ENCODE data around the gene KSR1. TPM values are rescaled to one million over a fixed set of nuclear protein-coding genes. Genes with fewer than 3 reads are reported as not detected.

Gene KSR1
- total and polyA plus RNA-seq, 4 donors, result 23.0 to 71.1 (median 47.0) TPM

GRCh38 chr17:27607521-27608091, 151.4 kb downstream of the KSR1 start:
- H3K36me3 ChIP-seq (ENCODE audit: control insufficient read depth, insufficient read depth, low read length), result peaks cover 74% of the 10 kb centered on the region
- 94% methylated on average over 15 of the region's 16 CpGs for WGBS (ENCODE audit: insufficient coverage)
- no peaks in the 10 kb centered on the region for H3K27me3 ChIP-seq (ENCODE audit: control insufficient read depth, insufficient read depth, low read length)
- peaks cover 11% of the 10 kb centered on the region for H3K4me1 ChIP-seq (ENCODE audit: control insufficient read depth, insufficient read depth, low read length)
- no peaks in the 10 kb centered on the region for H3K9me3 ChIP-seq (ENCODE audit: control insufficient read depth, insufficient read depth, low read length)
- no peak for DNase-seq (ENCODE audit: low read depth in 4 of 6, low spot score in 6 of 6)
- no peak overlapping the region for H3K4me3 ChIP-seq (ENCODE audit: low read depth, low read length)
- H3K27ac ChIP-seq (ENCODE audit: low read depth, low read length), result no peak overlapping the region

GRCh38 chr17:27608328-27609230, 152.3 kb downstream of the KSR1 start:
- WGBS (ENCODE audit: insufficient coverage), result 96% methylated on average over 9 of the region's 11 CpGs
- DNase-seq (ENCODE audit: low read depth in 4 of 6, low spot score in 6 of 6), result no peak
- Histone ChIP-seq H3K27me3 (ENCODE audit: control insufficient read depth, insufficient read depth, low read length) (no peaks in the 10 kb centered on the region), H3K9me3 (ENCODE audit: control insufficient read depth, insufficient read depth, low read length) (no peaks in the 10 kb centered on the region), H3K27ac (ENCODE audit: low read depth, low read length) (no peak overlapping the region), H3K36me3 (ENCODE audit: control insufficient read depth, insufficient read depth, low read length) (peaks cover 74% of the 10 kb centered on the region), H3K4me1 (ENCODE audit: control insufficient read depth, insufficient read depth, low read length) (peaks cover 3% of the 10 kb centered on the region), H3K4me3 (ENCODE audit: low read depth, low read length) (no peak overlapping the region)

DNA sequence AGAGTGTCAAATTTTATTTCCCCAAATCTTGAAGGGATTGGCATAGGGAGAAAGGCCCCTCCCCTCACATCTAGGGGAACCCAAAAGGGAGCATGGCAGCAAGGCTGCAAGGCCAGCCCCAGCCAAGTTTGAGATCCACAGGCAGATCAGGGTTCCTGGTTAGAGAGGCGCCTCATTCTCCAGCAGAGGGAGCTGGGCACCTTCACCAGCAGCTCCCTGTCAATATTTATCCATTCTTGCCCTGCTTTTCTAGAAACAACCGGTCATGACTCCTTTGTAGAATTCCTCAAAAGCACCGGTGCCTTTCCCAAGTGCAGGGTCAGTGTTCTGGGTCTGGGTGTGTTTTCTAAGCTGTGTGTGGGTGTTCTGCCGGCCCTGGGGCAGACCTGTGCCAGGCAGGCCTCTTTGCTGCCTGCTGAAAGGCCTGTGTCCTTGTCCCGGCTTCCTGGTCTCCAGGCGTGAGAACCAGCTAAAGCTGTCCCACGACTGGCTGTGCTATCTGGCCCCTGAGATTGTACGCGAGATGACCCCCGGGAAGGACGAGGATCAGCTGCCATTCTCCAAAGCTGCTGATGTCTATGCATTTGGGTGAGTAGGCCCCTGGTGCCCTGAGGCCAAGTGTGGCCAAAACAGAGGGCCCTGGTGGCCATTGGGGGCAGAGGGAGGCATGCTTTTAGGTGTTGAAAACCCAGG, 153.5 kb downstream of the KSR1 start:
- H3K27ac ChIP-seq (ENCODE audit: low read depth, low read length), result no peak overlapping the region
- 84% methylated on average over 11 of the region's 11 CpGs for WGBS (ENCODE audit: insufficient coverage)
- H3K4me3 ChIP-seq (ENCODE audit: low read depth, low read length), result no peak overlapping the region
- no peaks in the 10 kb centered on the region for H3K27me3 ChIP-seq (ENCODE audit: control insufficient read depth, insufficient read depth, low read length)
- H3K36me3 ChIP-seq (ENCODE audit: control insufficient read depth, insufficient read depth, low read length), result peaks cover 69% of the 10 kb centered on the region
- peak in 2 of 6 donors; percentile 61 to 78 for DNase-seq (ENCODE audit: low read depth in 4 of 6, low spot score in 6 of 6)
- H3K4me1 ChIP-seq (ENCODE audit: control insufficient read depth, insufficient read depth, low read length), result peaks cover 3% of the 10 kb centered on the region
- H3K9me3 ChIP-seq (ENCODE audit: control insufficient read depth, insufficient read depth, low read length), result no peaks in the 10 kb centered on the region

DNA sequence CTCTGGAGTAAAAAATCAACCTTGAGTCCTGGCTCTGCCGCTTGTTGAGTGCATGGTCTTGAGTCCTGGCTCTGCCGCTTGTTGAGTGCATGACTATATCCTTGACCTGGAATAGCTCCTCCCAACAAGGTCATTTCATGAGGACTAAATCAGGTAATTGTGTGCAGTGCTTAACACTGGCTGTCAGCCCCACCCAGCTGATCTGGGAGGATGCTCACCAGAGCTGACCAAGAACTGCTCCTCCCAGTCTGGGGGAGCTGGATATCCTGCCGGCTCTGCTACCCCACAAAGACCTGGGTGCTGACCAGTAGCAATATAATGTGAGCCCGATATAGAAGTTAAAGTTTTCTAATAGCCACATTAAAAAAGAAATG, 154.0 kb downstream of the KSR1 start:
- 95% methylated on average over 2 of the region's 4 CpGs for WGBS (ENCODE audit: insufficient coverage)
- DNase-seq (ENCODE audit: low read depth in 4 of 6, low spot score in 6 of 6), result no peak
- H3K36me3 ChIP-seq (ENCODE audit: control insufficient read depth, insufficient read depth, low read length), result peaks cover 63% of the 10 kb centered on the region
- H3K9me3 ChIP-seq (ENCODE audit: control insufficient read depth, insufficient read depth, low read length), result no peaks in the 10 kb centered on the region
- no peak overlapping the region for H3K27ac ChIP-seq (ENCODE audit: low read depth, low read length)
- no peaks in the 10 kb centered on the region for H3K27me3 ChIP-seq (ENCODE audit: control insufficient read depth, insufficient read depth, low read length)
- H3K4me1 ChIP-seq (ENCODE audit: control insufficient read depth, insufficient read depth, low read length), result peaks cover 3% of the 10 kb centered on the region
- no peak overlapping the region for H3K4me3 ChIP-seq (ENCODE audit: low read depth, low read length)

GRCh38 chr17:27612160-27612770, 156.0 kb downstream of the KSR1 start:
- H3K4me1 ChIP-seq (ENCODE audit: control insufficient read depth, insufficient read depth, low read length), result peaks cover 3% of the 10 kb centered on the region
- no peaks in the 10 kb centered on the region for H3K27me3 ChIP-seq (ENCODE audit: control insufficient read depth, insufficient read depth, low read length)
- H3K27ac ChIP-seq (ENCODE audit: low read depth, low read length), result no peak overlapping the region
- WGBS (ENCODE audit: insufficient coverage), result no CpG with 5 or more reads among the region's 3 CpGs
- H3K4me3 ChIP-seq (ENCODE audit: low read depth, low read length), result no peak overlapping the region
- DNase-seq (ENCODE audit: low read depth in 4 of 6, low spot score in 6 of 6), result no peak
- H3K9me3 ChIP-seq (ENCODE audit: control insufficient read depth, insufficient read depth, low read length), result no peaks in the 10 kb centered on the region
- peaks cover 60% of the 10 kb centered on the region for H3K36me3 ChIP-seq (ENCODE audit: control insufficient read depth, insufficient read depth, low read length)

DNA sequence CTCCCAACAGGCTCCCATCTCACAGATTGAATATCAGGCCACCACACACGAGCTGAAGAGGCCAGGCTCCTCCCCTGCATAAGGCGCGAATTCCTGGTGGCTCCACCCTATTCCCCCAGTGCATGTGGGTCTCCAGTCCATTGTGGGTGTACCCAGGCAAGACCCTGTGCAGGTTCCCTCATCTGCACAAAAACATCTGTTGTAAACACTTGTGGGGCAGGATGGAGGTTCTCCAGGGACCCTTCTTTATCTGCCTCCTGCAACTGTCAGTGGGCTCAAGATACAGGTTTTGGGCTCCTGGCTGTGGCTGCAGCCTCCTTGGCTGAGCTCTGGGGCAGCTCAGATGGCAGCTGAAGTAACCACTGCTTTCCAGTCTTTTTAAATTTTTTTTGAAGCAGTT, 157.2 kb downstream of the KSR1 start:
- Histone ChIP-seq H3K9me3 (ENCODE audit: control insufficient read depth, insufficient read depth, low read length) (no peaks in the 10 kb centered on the region), H3K36me3 (ENCODE audit: control insufficient read depth, insufficient read depth, low read length) (peaks cover 63% of the 10 kb centered on the region), H3K4me3 (ENCODE audit: low read depth, low read length) (no peak overlapping the region), H3K27ac (ENCODE audit: low read depth, low read length) (no peak overlapping the region), H3K4me1 (ENCODE audit: control insufficient read depth, insufficient read depth, low read length) (peaks cover 3% of the 10 kb centered on the region), H3K27me3 (ENCODE audit: control insufficient read depth, insufficient read depth, low read length) (no peaks in the 10 kb centered on the region)
- 95% methylated on average over 3 of the region's 3 CpGs for WGBS (ENCODE audit: insufficient coverage)
- DNase-seq (ENCODE audit: low read depth in 4 of 6, low spot score in 6 of 6), result no peak

DNA sequence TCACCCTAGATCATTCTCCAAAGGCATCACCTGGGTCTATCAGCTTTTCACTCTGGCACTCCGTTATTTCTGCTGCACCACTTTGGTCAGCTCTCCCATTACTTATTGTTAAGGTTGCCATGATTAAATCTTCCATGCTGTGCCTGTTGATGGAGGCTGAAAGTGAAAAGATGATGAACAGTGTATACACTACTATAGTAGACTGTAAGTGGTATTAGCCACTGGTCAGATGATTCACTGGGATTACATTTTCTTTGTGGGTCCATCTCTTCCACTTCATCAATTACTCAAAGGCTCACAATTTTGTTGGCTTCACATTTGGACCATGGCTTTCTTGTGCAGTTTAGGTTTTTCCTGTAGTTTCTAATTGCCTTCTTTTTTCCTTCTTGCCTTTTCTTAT, 158.9 kb downstream of the KSR1 start:
- Histone ChIP-seq H3K36me3 (ENCODE audit: control insufficient read depth, insufficient read depth, low read length) (peaks cover 63% of the 10 kb centered on the region), H3K4me3 (ENCODE audit: low read depth, low read length) (no peak overlapping the region), H3K27me3 (ENCODE audit: control insufficient read depth, insufficient read depth, low read length) (no peaks in the 10 kb centered on the region), H3K9me3 (ENCODE audit: control insufficient read depth, insufficient read depth, low read length) (no peaks in the 10 kb centered on the region), H3K4me1 (ENCODE audit: control insufficient read depth, insufficient read depth, low read length) (no peaks in the 10 kb centered on the region), H3K27ac (ENCODE audit: low read depth, low read length) (no peak overlapping the region)
- DNase-seq (ENCODE audit: low read depth in 4 of 6, low spot score in 6 of 6), result no peak
- no CpG with 5 or more reads among the region's 1 CpG for WGBS (ENCODE audit: insufficient coverage)

- no peak overlapping the region for H3K4me3 ChIP-seq (ENCODE audit: low read depth, low read length)
- H3K27ac ChIP-seq (ENCODE audit: low read depth, low read length), result no peak overlapping the region
- no peaks in the 10 kb centered on the region for H3K27me3 ChIP-seq (ENCODE audit: control insufficient read depth, insufficient read depth, low read length)
- H3K36me3 ChIP-seq (ENCODE audit: control insufficient read depth, insufficient read depth, low read length), result peaks cover 64% of the 10 kb centered on the region
- 72% methylated on average over 4 of the region's 4 CpGs for WGBS (ENCODE audit: insufficient coverage)
- no peak for DNase-seq (ENCODE audit: low read depth in 4 of 6, low spot score in 6 of 6)
- H3K4me1 ChIP-seq (ENCODE audit: control insufficient read depth, insufficient read depth, low read length), result peaks cover 10% of the 10 kb centered on the region
- H3K9me3 ChIP-seq (ENCODE audit: control insufficient read depth, insufficient read depth, low read length), result no peaks in the 10 kb centered on the region
Measured at GRCh38 chr17:27616414-27616813, 160.2 kb downstream of the KSR1 start.

DNA sequence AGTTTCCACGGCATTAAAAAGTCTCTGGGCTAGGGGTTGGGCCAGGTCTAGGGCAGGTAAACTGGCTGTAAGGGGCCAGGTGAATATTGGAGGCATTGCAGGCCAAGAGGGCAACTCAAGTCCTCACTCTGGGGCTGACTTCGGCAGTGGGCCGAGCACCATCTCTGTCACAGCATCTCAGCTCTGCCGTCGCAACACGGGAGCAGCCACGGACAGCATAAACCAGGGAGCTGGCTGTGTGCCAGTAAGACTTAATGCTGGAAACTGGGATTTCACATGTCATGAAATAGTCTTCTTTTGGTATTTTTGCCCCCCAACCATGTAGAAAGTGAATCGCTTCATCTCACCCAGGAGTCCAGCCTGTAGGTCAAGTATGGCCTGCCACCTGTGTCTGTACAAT, 162.2 kb downstream of the KSR1 start:
- Histone ChIP-seq H3K27me3 (ENCODE audit: control insufficient read depth, insufficient read depth, low read length) (no peaks in the 10 kb centered on the region), H3K36me3 (ENCODE audit: control insufficient read depth, insufficient read depth, low read length) (peaks cover 71% of the 10 kb centered on the region), H3K4me3 (ENCODE audit: low read depth, low read length) (no peak overlapping the region), H3K4me1 (ENCODE audit: control insufficient read depth, insufficient read depth, low read length) (peaks cover 19% of the 10 kb centered on the region), H3K27ac (ENCODE audit: low read depth, low read length) (no peak overlapping the region), H3K9me3 (ENCODE audit: control insufficient read depth, insufficient read depth, low read length) (no peaks in the 10 kb centered on the region)
- WGBS (ENCODE audit: insufficient coverage), result 95% methylated on average over 8 of the region's 8 CpGs
- DNase-seq (ENCODE audit: low read depth in 4 of 6, low spot score in 6 of 6), result no peak
